ENCODE measurements around the gene CDK5.

The CDK5 gene

DNA sequence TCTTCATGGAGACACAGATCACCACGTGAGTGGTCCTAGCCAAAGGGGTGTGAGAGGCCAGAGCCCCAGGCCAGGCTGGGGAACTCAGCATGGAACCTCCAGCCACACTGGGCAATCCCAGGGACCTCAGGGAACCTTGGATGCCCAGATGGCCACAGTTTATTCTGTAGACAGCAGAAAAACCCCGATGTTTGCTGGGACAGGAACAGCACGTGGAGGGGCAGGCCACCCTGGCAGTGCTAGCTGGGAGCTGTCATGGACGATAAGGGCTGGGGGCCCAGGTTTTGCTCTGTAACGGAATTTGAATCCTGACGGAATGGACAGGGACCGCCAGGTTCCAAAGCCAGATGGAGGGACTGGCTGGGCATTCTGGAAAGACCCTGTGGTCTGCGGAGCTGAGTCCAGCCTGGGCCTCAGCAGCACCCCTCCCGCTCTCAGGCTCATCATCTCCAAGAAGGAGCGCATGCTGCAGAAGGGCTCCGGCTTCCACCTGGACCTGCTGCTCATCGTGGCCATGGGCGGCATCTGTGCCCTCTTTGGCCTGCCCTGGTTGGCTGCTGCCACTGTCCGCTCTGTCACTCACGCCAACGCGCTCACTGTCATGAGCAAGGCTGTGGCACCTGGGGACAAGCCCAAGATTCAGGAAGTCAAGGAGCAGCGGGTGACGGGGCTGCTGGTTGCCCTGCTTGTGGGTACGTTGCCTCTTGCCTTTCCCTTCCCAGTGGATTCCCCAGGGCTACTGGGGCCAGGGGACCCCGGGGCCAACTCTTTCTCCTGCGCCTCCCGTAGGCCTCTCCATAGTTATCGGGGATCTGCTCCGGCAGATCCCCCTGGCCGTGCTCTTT lies 17.3 kb upstream of the CDK5 start:
- TF ChIP-seq ZNF274 (IDR thresholded peaks at IDR 0.05; ENCODE audit: low read depth, low read length), result no peak

DNA sequence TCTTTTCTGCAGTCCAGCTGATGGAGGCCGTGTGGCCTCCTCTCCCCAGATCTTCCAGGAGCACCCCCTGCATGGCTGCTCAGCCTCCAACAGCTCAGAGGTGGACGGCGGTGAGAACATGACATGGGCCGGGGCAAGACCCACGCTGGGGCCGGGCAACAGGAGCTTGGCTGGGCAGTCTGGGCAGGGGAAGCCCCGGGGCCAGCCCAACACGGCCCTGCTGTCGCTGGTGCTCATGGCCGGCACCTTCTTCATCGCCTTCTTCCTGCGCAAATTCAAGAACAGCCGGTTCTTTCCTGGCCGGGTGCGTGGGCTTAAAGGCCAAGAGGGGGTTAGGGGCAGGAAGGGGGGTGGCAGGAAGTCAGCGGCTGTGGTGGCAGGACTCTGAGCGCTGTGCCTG lies 16.3 kb upstream of the CDK5 start:
- H3K4me3 ChIP-seq (ENCODE audit: low read length), result no peak overlapping the region
- no peak for TF ChIP-seq ZNF274 (IDR thresholded peaks at IDR 0.05; ENCODE audit: low read depth, low read length)

More for the DNA sequence above, 17.3 kb upstream of the CDK5 start:
- no peak overlapping the region for H3K4me3 ChIP-seq (ENCODE audit: low read length)

DNA sequence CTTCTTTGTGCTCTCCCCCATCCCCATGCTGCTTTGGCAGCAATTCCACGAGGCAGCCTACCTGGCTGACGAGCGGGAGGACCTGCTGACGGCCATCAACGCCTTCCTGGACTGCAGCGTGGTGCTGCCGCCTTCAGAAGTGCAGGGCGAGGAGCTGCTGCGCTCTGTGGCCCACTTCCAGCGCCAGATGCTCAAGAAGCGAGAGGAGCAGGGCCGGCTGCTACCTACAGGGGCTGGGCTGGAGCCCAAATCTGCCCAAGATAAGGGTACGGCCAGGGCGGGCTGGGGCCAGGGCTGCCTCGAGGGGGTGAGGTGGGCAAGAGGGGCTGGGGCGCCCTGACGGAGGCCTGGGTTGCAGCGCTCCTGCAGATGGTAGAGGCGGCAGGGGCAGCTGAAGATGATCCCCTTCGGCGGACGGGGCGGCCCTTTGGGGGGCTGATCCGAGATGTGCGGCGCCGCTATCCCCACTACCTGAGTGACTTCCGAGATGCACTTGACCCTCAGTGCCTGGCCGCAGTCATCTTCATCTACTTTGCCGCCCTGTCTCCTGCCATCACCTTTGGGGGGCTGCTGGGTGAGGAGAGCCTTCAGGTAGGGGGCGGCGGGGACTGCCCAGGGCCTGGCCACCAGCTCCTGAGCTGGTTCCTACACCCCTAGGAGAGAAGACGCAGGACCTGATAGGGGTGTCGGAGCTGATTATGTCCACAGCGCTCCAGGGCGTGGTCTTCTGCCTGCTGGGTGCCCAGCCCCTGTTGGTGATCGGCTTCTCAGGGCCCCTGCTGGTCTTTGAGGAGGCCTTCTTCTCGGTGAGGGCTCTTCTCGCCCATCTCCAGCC lies 13.6 kb upstream of the CDK5 start:
- no peak for TF ChIP-seq ZNF274 (IDR thresholded peaks at IDR 0.05; ENCODE audit: low read depth, low read length)
- no peak overlapping the region for H3K4me3 ChIP-seq (ENCODE audit: low read length)

DNA sequence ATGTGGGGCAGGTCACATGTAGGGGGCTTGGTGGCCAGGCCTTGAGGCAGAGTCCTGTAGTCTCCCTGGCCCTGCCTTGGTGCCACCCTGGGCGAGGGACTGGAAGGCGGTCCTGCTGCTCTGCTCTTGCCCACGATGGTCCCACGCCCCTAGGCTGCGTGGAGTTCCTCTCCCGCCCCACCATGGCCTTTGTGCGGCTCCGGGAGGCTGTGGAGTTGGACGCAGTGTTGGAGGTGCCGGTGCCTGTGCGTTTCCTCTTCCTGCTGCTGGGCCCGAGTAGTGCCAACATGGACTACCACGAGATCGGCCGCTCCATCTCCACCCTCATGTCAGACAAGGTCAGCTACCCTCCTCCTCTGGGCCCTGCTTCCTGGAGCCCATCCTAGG lies 12.9 kb upstream of the CDK5 start:
- no peak for TF ChIP-seq ZNF274 (IDR thresholded peaks at IDR 0.05; ENCODE audit: low read depth, low read length)
- H3K4me3 ChIP-seq (ENCODE audit: low read length), result no peak overlapping the region

DNA sequence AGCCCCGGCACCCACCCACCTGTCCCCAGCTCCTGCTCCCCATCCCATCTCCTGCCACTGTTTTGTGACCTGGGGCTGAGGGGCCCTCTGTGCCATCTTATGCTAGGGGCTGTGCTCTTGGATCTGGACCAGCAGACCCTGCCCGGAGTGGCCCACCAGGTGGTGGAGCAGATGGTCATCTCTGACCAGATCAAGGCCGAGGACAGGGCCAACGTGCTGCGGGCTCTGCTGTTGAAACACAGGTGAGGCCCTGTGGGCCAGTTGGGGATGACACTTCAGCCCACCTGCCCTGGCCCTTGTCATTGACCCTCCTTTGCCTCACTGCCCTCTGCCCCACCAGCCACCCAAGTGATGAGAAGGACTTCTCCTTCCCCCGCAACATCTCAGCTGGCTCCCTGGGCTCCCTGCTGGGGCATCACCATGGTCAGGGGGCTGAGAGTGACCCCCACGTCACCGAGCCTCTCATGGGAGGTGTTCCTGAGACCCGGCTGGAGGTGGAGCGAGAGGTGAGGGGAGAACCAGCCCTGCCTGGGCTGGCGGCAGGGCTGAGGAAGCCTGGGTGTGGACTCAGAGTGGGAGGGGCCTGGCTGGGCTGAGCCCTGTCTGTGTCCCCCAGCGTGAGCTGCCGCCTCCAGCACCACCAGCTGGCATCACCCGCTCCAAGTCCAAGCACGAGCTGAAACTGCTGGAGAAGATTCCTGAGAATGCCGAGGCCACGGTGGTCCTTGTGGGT lies 12.3 kb upstream of the CDK5 start:
- H3K4me3 ChIP-seq (ENCODE audit: low read length), result no peak overlapping the region
- TF ChIP-seq ZNF274 (IDR thresholded peaks at IDR 0.05; ENCODE audit: low read depth, low read length), result no peak

DNA sequence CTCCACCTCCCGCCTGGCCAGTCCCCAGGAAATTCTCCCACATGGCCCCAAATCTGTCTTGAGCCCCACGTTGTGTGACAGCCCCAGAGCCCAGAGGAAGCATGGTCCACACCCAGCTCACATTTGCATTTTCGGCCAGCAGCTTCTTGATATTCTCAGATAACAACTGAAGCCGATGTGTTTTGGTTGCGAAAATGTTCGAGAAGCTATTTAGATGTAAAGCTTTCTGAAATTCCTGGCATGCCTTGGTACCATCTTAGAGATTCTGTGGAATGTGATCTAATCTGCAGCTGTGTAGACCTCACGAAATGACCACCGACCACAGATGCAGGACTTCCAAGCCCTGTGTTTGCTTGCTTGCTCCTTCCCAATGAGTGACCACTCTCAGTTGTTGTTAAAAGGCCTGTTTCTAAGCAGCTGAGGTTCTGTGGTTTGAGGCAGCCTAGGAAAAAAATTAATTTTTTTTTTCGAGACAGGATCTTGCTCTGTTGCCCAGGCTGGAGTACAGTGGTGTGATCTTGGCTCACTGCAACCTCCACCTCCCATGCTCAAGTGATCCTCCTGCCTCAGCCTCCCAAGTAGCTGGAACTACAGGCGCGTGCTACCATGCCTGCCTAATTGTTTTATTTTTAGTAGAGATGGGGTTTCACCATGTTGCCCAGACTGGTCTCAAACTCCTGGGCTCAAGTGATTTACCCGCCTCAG lies 10.5 kb upstream of the CDK5 start:
- no peak overlapping the region for H3K4me3 ChIP-seq (ENCODE audit: low read length)
- no peak for TF ChIP-seq ZNF274 (IDR thresholded peaks at IDR 0.05; ENCODE audit: low read depth, low read length)

DNA sequence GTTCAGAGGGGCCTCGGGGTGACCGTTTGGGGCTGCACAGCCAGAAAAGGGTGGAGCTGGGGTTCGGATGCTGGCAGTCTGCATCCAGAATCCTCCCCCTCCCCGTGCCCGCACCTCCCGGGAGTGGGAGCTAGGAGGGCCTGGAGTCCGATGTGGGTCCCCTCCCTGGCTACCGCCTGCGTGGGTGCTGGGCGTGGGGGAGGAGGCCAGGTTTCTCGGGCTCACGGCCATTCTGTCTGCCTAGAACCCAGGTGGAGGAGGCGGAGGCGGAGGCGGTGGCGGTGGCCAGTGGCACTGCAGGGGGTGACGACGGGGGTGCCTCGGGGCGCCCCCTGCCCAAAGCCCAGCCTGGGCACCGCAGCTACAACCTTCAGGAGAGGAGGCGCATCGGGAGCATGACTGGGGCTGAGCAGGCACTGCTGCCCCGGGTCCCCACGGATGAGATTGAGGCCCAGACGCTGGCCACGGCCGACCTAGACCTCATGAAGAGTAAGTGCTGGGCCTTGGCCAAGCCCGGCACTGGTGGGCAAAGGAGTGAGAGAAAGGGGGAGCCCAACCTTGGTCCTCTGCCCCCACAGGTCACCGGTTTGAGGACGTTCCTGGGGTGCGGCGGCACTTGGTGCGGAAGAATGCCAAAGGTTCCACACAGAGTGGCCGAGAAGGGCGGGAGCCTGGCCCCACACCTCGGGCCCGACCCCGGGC lies 8.7 kb upstream of the CDK5 start:
- TF ChIP-seq ZNF274 (IDR thresholded peaks at IDR 0.05; ENCODE audit: low read depth, low read length), result no peak
- no peak overlapping the region for H3K4me3 ChIP-seq (ENCODE audit: low read length)

DNA sequence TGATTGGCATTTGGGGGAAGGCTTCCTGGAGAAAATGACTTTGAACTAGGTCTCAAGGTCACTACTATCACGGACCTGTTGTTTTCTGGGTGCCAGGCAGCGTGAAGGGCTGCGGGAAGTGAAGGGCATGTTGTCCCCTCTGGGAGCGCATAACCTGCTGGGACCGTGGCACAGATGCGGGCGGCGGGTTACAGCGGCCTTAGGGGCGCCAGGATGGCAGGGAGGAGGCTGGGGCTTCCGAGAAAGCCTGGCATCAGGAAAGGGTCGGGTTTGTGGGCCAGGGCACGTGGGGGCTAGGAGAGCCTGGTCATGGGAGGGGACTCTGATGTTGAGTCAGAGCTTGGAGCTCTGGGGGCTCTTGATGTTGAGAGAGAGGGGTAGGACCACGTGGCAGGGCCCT lies 7.8 kb upstream of the CDK5 start:
- H3K4me3 ChIP-seq (ENCODE audit: low read length), result no peak overlapping the region
- no peak for TF ChIP-seq ZNF274 (IDR thresholded peaks at IDR 0.05; ENCODE audit: low read depth, low read length)

DNA sequence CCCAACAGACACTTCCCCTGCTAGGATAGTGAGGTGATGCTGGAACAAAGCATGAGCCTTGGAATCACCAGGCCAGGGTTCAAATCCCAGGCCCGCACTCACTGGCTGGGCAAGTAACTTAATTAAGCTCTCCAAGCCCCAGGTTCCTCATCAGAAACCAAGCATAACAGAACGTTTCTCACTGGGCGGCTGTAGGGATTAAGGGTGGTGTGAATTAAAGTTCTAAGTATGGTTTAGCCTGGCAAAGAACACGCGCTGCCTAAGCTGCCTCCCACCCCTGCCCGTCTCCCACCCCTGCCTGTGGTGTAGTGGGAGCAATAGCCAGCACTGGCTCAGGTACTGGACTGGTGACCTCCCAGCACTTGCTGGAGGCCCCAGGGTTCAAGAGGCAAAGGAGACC lies 7.3 kb upstream of the CDK5 start:
- no peak overlapping the region for H3K4me3 ChIP-seq (ENCODE audit: low read length)
- no peak for TF ChIP-seq ZNF274 (IDR thresholded peaks at IDR 0.05; ENCODE audit: low read depth, low read length)

DNA sequence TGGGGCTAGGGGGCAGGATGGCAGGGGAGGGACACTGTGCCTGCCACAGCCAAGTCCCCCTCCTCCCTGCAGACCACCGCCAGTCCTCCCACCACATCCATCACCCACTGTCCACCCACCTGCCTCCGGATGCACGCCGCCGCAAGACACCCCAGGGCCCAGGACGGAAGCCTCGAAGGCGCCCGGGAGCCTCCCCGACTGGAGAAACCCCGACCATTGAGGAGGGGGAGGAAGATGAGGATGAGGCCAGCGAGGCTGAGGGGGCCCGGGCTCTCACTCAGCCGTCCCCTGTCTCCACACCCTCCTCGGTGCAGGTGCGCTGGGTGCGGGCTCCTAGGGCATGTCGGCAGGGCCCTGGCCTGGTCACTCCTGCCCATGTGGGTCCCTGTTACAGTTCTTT lies 6.8 kb upstream of the CDK5 start:
- TF ChIP-seq ZNF274 (IDR thresholded peaks at IDR 0.05; ENCODE audit: low read depth, low read length), result no peak
- no peak overlapping the region for H3K4me3 ChIP-seq (ENCODE audit: low read length)

DNA sequence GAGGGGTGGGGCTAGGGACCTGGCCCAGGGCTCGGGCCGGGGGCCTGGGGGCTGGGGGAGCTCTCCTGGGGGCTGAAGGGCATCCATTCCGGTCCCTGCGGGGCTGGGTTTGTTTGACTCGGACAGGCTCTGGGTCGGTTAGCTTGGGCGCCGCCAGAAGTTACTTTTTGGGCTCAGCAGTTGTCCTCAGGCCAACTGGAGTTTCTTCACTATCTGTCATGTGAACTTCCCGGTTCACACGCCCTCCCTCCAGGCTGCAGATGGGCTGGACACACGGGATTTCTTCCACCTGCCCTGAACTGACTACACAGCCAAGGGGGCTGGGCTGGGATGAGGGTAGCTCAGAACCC lies 5.5 kb upstream of the CDK5 start:
- no peak for TF ChIP-seq ZNF274 (IDR thresholded peaks at IDR 0.05; ENCODE audit: low read depth, low read length)
- no peak overlapping the region for H3K4me3 ChIP-seq (ENCODE audit: low read length)

DNA sequence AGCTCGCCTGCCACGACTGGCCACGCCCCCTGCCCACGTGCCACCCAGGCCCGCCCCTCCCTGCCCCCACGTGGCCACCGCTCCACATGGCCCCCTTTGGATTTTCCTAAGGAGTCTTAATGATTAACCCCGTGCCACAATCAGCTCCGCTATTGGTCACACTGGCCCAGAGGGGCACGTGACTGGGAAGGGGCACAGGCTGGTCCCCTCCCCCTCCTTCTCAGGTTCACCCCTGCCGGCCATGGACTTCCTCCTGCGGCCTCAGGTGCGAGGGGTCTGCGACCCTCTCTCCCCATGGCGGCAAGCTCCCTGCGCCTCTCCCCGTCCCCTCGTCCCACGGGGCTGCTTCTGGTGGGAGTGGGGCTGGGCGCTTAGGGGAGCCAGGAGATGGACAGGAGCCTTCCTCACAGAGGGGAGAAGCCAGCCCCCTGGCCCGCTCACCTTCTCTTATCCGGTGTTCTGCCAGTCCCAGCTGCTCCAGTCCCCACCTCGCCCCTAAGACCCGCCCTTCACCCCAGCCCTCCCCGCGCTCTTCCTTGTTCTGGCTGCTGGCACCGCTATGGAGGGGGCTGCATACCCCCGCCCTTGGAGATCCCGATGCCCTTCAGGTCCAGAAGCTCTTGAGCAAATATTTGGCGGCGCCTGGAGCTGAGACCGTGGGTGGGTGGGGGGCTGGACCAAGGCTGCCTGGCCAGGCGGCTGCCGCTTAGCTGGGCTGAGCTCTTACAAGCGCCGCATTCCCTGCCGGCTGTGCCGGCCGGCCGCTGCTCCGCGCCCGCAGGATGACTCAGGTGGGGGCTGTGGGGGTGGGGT lies 4.9 kb upstream of the CDK5 start:
- H3K4me3 ChIP-seq (ENCODE audit: low read length), result no peak overlapping the region
- no peak for TF ChIP-seq ZNF274 (IDR thresholded peaks at IDR 0.05; ENCODE audit: low read depth, low read length)

DNA sequence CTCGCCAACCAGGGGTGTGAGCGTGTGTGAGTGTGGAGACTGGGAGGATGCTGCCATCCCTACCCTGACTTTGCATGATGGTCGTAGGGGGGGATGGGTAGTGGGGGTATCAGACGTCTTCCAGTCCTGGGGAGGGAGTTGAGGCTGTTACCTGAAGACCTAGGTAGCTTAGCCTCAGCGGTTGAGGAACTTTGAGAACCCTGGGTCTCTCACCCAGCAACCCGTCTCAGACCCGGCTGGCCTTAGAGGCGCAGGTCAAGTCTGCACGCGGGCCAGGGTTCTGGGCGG lies 4.4 kb upstream of the CDK5 start:
- TF ChIP-seq ZNF274 (IDR thresholded peaks at IDR 0.05; ENCODE audit: low read depth, low read length), result no peak
- H3K4me3 ChIP-seq (ENCODE audit: low read length), result no peak overlapping the region
